ENCODE data around the gene TUFM.

DNA sequence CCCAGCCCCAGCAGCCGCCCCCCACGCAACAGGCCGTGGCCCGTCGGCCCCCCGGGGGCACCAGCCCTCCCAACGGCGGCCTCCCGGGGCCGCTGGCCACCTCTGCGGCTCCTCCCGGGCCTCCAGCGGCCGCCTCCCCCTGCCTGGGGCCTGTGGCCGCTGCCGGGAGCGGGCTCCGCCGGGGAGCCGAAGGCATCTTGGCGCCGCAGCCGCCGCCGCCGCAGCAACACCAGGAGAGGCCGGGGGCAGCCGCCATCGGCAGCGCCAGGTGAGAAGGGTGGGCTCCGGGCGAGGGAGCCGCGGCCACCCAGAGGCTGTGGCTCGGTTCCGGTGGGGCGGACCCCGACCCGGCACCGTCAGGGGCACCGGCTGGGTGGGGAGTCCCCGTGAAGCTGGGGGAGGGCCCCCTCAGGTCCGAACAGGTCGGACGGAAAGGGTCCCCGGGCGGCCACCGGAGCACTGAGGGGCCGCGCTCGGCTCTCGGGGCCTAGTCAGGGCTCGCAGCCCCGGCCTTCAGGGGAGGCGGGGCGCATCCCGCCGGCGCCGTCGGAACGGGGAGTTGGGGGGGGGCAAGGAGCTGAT lies 22.8 kb downstream of the TUFM start:
- TF ChIP-seq CTCF (conservative IDR thresholded peaks at IDR 0.05 in 1 of 2, IDR thresholded peaks at IDR 0.05 in 1 of 2; ENCODE audit: extremely low read depth in 1 of 2, insufficient read depth in 1 of 2, low read depth in 1 of 2, low read length in 2 of 2) (no peak), EZH2 (IDR thresholded peaks at IDR 0.05; ENCODE audit: borderline replicate concordance, low read length) (no peak)
